ENCODE data around the gene PRKD1. TPM values are rescaled to one million over a fixed set of nuclear protein-coding genes. Genes with fewer than 3 reads are reported as not detected.
"Not testable (repeated sequence)": the region's sequence is repeated elsewhere in the genome, so short reads cannot be mapped to it uniquely, and the experiment has no call there.

Gene PRKD1
- polyA plus RNA-seq, 1 donor = 31.0 TPM

- no peak for DNase-seq
These were observed 26.9 kb downstream of the PRKD1 start for GRCh38 chr14:29900609-29901350.

- DNase-seq = no peak
These were observed 29.2 kb downstream of the PRKD1 start for GRCh38 chr14:29898470-29898869.

- no peak for DNase-seq
These were observed 30.5 kb downstream of the PRKD1 start for GRCh38 chr14:29897181-29897580.

GRCh38 chr14:29896354-29896821, 31.3 kb downstream of the PRKD1 start:
- DNase-seq = no peak

- no peak for DNase-seq
These were observed 32.0 kb downstream of the PRKD1 start for GRCh38 chr14:29895591-29896083.

- no peak for DNase-seq
These were observed 33.7 kb downstream of the PRKD1 start for GRCh38 chr14:29893989-29894388.

GRCh38 chr14:29892327-29892726, 35.3 kb downstream of the PRKD1 start:
- no peak for DNase-seq

- DNase-seq = no peak
These were observed 41.7 kb downstream of the PRKD1 start for GRCh38 chr14:29885988-29886387.

- DNase-seq = no peak
These were observed 59.6 kb downstream of the PRKD1 start for GRCh38 chr14:29868000-29868399.

GRCh38 chr14:29865299-29865698, 62.3 kb downstream of the PRKD1 start:
- DNase-seq = no peak

- no peak for DNase-seq
These were observed 65.7 kb downstream of the PRKD1 start for GRCh38 chr14:29861996-29862395.

- no peak for DNase-seq
These were observed 69.3 kb downstream of the PRKD1 start for GRCh38 chr14:29858299-29858698.

GRCh38 chr14:29857551-29857950, 70.1 kb downstream of the PRKD1 start:
- no peak for DNase-seq

GRCh38 chr14:29856516-29856915, 71.1 kb downstream of the PRKD1 start:
- no peak for DNase-seq

GRCh38 chr14:29853691-29854090, 74.0 kb downstream of the PRKD1 start:
- DNase-seq = not testable (repeated sequence)

- DNase-seq = no peak
These were observed 74.4 kb downstream of the PRKD1 start for GRCh38 chr14:29853272-29853671.

GRCh38 chr14:29851397-29851796, 76.2 kb downstream of the PRKD1 start:
- DNase-seq = no peak

- no peak for DNase-seq
These were observed 80.6 kb downstream of the PRKD1 start for GRCh38 chr14:29847056-29847380.

GRCh38 chr14:29846339-29847055, 81.2 kb downstream of the PRKD1 start:
- DNase-seq = no peak

GRCh38 chr14:29843981-29844380, 83.7 kb downstream of the PRKD1 start:
- no peak for DNase-seq

GRCh38 chr14:29842228-29842627, 85.4 kb downstream of the PRKD1 start:
- DNase-seq = no peak

- DNase-seq = not testable (repeated sequence)
These were observed 87.2 kb downstream of the PRKD1 start for GRCh38 chr14:29840369-29840892.

- DNase-seq = not testable (repeated sequence)
These were observed 88.0 kb downstream of the PRKD1 start for GRCh38 chr14:29839691-29840090.

- DNase-seq = no peak
These were observed 88.9 kb downstream of the PRKD1 start for GRCh38 chr14:29838752-29839151.
